Dermis blood vessel endothelial cell (primary cell): ENCODE measurements around the gene RALGPS2. TPM values are rescaled to one million over a fixed set of nuclear protein-coding genes. Genes with fewer than 3 reads are reported as not detected.

Experiments
- DNase-seq: peaks from one replicate; pipeline ENCODE4 v3.0.0; 2010
- total RNA-seq: library from RNA; depleted of rRNA; stranded (reverse); fragments of >200 nt; gene quantifications from 2 replicates; pipeline ENCODE4 v1.2.3, GENCODE V29; 2014

RALGPS2 gene
- total RNA-seq, 1 donor from 2014 or later, result 38.5 TPM

- no peak for DNase-seq
Observed at GRCh38 chr1:178970184-178970583, 245.1 kb downstream of the RALGPS2 start.

Other genes starting within 250 kb of the RALGPS2 start
- gene CLEC20A, start 228.3 kb upstream of the RALGPS2 start, total RNA-seq, result 0.09 TPM in 1 of 2 replicates, not detected in the other
- not detected in 2 replicates for gene TEX35, start 212.1 kb upstream of the RALGPS2 start, total RNA-seq
- not detected in 2 replicates for gene ANGPTL1, start 145.8 kb downstream of the RALGPS2 start, total RNA-seq